ENCODE results near the gene SNX9. TPM values are rescaled to one million over a fixed set of nuclear protein-coding genes. Genes with fewer than 3 reads are reported as not detected.

The SNX9 gene
- total RNA-seq, 1 donor from 2014 or later: 25.0 TPM

DNA sequence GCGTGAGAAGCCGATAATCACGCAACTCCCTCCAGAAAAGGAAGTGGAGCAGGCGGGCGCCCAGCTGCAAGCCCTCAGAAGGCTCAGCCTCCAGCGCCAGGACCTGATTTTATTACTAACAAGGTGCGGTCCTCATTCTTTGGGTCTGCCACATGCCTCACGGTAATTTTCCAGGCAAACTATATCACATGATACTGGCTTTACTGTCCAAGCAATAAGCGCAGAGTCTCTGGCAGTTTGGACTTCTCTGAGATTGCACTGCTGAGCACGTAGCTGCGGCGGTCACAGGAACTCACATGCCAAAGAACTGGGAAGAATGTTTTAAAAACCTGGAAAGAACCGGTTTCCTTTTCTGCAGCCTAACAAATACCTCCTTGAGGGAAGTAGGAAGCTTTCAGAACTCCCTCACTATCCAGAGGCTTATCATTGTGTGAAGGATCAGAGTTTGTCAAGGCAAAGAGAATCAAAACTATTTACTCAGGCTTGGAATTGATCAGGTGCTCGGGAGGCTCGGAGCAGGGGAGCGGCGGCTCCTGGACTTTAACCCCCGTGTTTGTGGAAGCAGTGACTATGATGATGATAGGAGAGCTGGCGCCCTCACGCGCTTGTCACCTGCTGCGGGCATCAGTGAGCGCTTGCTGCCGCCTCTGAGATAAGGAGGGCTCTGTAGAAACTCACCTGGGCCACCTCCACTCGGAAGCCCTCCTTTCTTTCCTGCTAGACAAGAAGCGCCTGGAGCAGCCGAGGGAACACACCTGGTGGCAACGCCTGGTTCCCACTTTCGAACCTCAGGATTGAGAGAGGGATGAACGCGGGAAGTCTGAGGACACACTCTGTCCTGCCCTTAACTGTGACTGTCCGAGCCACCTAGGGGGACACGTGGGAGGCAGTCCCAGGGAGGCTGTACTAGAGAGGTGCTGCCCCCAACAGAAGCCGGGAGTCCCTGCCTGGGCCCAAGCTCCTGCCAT, 131.4 kb downstream of the SNX9 start:
- intact Hi-C loops (cut with DNase I): no loop called here
- no peak for DNase-seq
- H3K4me1 ChIP-seq: no peaks in the 10 kb centered on the region
- H3K4me3 ChIP-seq: peak overlapping the region; percentile 26
- peaks cover 4% of the 10 kb centered on the region for H3K27me3 ChIP-seq
- ATAC-seq: peak; percentile 60
- TF ChIP-seq, protein P1, sequence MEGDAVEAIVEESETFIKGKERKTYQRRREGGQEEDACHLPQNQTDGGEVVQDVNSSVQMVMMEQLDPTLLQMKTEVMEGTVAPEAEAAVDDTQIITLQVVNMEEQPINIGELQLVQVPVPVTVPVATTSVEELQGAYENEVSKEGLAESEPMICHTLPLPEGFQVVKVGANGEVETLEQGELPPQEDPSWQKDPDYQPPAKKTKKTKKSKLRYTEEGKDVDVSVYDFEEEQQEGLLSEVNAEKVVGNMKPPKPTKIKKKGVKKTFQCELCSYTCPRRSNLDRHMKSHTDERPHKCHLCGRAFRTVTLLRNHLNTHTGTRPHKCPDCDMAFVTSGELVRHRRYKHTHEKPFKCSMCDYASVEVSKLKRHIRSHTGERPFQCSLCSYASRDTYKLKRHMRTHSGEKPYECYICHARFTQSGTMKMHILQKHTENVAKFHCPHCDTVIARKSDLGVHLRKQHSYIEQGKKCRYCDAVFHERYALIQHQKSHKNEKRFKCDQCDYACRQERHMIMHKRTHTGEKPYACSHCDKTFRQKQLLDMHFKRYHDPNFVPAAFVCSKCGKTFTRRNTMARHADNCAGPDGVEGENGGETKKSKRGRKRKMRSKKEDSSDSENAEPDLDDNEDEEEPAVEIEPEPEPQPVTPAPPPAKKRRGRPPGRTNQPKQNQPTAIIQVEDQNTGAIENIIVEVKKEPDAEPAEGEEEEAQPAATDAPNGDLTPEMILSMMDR (IDR thresholded peaks at IDR 0.05): no peak
- peaks cover 20% of the 10 kb centered on the region for H3K9me3 ChIP-seq
- H3K36me3 ChIP-seq: no peaks in the 10 kb centered on the region
- no peak overlapping the region for H3K27ac ChIP-seq

GRCh38 chr6:157955675-157956074, 132.6 kb downstream of the SNX9 start:
- TF ChIP-seq, protein P1 (IDR thresholded peaks at IDR 0.05): no peak
- ATAC-seq (no peak), DNase-seq (no peak)
- peaks cover 15% of the 10 kb centered on the region for H3K9me3 ChIP-seq
- H3K27ac ChIP-seq: no peak overlapping the region
- intact Hi-C loops (cut with DNase I): no loop called here
- no peaks in the 10 kb centered on the region for H3K36me3 ChIP-seq
- no peaks in the 10 kb centered on the region for H3K4me1 ChIP-seq
- H3K27me3 ChIP-seq: peaks cover 4% of the 10 kb centered on the region
- H3K4me3 ChIP-seq: no peak overlapping the region

GRCh38 chr6:157956171-157956730, 133.2 kb downstream of the SNX9 start:
- Histone ChIP-seq H3K36me3 (no peaks in the 10 kb centered on the region), H3K4me1 (no peaks in the 10 kb centered on the region), H3K27me3 (peaks cover 4% of the 10 kb centered on the region), H3K27ac (no peak overlapping the region), H3K4me3 (no peak overlapping the region), H3K9me3 (peaks cover 15% of the 10 kb centered on the region)
- intact Hi-C loops (cut with DNase I): no loop called here
- TF ChIP-seq, protein P1 (IDR thresholded peaks at IDR 0.05): no peak
- DNase-seq (no peak), ATAC-seq (no peak)

- DNase-seq (no peak), ATAC-seq (no peak)
- intact Hi-C loops (cut with DNase I): no loop called here
- H3K9me3 ChIP-seq: peaks cover 15% of the 10 kb centered on the region
- no peaks in the 10 kb centered on the region for H3K27me3 ChIP-seq
- TF ChIP-seq, protein P1 (IDR thresholded peaks at IDR 0.05): no peak
- no peaks in the 10 kb centered on the region for H3K36me3 ChIP-seq
- H3K27ac ChIP-seq: no peak overlapping the region
- H3K4me3 ChIP-seq: no peak overlapping the region
- no peaks in the 10 kb centered on the region for H3K4me1 ChIP-seq
These were observed 136.6 kb downstream of the SNX9 start for GRCh38 chr6:157959451-157960227.

DNA sequence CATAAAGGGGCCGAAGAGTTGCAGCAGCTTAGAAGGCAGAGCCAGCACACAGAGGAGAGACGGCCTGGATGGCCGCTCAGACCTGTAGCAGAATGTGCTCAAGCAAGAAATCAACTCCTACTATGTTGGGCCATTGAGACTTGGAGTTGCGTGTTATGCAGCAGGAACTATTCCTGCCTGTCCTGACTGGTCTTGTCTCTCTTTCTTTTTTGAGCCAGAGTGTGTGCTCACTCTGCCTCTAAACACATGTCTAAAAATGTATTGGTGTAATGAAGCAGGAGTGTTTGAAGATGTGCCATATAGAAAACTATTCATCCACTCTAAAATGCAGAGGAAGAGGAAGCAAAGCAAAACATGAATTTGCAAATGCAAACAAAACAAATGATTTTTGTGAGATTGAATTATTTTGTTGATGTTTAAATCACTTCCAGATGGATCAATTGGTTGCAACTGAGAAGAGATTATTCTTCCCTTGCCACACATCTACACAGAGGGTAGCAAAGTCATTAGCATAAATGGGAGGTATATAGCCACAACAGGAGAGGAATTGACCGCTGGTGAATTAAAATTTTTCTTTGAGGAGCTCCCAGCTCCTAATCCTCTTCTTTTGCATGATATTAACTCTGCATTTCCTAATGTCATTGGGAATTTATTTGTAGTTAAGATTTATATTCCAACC, 138.2 kb downstream of the SNX9 start:
- Histone ChIP-seq H3K27ac (no peak overlapping the region), H3K27me3 (no peaks in the 10 kb centered on the region), H3K9me3 (peaks cover 15% of the 10 kb centered on the region), H3K4me1 (no peaks in the 10 kb centered on the region), H3K4me3 (no peak overlapping the region), H3K36me3 (no peaks in the 10 kb centered on the region)
- TF ChIP-seq, protein P1 (IDR thresholded peaks at IDR 0.05): no peak
- ATAC-seq (no peak), DNase-seq (no peak)
- intact Hi-C loops (cut with DNase I): no loop called here

Data from upper lobe of right lung (tissue), 1 donor.